GM12874 (cell line): ENCODE measurements around the gene GPC5.

Experiments
- TF ChIP-seq, protein P1 (sequence below): IDR thresholded peaks from 2 replicates; pipeline ENCODE4 v1.5.1; 2011; ENCODE audit warnings: low read depth, mild to moderate bottlenecking, control low read depth, low read length, moderate library complexity; ENCODE audit not compliant: insufficient read depth

The GPC5 gene

DNA sequence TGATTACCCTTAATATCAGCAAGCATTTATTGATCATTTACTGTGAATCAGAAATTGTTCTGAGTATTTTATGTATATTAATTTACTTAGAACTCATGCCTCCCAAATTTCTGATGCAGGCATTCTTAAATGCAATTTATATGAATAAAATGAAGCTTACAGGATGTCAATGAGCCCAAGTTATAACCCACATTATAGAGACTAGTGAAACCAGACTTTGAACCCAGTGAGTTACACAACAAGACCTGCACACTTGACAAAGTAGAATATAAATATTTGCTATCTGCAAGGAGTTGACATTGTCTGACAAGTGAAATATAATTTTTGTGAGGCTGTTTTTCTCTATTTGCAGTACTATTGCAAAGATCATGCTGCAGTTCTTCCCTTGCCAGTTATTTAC is 656.0 kb downstream of the GPC5 start:
- TF ChIP-seq, protein P1, sequence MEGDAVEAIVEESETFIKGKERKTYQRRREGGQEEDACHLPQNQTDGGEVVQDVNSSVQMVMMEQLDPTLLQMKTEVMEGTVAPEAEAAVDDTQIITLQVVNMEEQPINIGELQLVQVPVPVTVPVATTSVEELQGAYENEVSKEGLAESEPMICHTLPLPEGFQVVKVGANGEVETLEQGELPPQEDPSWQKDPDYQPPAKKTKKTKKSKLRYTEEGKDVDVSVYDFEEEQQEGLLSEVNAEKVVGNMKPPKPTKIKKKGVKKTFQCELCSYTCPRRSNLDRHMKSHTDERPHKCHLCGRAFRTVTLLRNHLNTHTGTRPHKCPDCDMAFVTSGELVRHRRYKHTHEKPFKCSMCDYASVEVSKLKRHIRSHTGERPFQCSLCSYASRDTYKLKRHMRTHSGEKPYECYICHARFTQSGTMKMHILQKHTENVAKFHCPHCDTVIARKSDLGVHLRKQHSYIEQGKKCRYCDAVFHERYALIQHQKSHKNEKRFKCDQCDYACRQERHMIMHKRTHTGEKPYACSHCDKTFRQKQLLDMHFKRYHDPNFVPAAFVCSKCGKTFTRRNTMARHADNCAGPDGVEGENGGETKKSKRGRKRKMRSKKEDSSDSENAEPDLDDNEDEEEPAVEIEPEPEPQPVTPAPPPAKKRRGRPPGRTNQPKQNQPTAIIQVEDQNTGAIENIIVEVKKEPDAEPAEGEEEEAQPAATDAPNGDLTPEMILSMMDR: no peak

- TF ChIP-seq, protein P1: peak; percentile 35; the same call in 1 of the 2 replicates
Measured at GRCh38 chr13:92074658-92075057, 676.2 kb downstream of the GPC5 start.

DNA sequence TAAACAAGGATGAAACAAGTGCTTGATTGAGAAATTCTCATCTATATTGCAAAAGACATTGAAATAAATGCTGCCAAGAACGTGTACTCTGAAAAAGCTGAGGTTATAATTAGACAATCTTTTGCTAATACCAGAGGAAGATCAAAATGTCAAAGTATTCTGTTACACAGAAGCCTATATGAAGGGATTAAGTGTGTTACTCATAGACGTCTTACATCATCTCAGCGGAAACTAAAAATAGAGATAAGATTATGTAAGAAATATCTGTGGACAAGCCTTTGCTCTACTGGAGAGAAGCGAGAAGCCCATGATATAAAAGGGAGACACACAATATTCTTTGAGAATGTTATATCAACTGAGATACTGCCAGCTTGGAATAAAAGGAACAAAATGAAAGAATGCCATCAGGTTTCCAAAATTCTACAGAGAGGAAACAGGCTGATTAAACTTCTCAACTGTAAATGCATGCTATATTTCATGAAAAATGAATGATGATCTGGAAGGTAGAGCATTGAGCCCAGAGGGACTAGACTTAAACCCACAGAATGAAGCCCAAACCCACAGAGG is 699.0 kb downstream of the GPC5 start:
- TF ChIP-seq, protein P1: no peak

DNA sequence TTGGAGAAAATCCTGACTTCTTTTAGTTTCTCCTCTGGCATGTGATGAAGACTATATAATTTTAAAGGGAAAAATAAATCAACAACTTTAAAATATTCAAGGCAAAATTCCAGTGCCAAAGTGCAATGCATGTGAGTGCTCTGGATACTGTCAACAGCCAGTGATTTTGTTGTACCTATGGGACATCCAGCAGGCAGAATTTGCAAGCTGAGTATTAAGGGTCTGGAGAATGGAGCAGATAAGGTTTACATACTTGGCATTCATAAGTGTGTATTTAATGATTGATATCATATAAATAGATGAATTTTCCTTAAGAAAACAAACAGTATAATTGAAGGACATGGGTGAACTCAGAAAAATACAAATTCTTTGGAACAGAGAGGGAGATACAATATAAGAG is 703.4 kb downstream of the GPC5 start:
- TF ChIP-seq, protein P1: no peak

- TF ChIP-seq, protein P1: no peak
Measured at GRCh38 chr13:92103689-92104153, 705.3 kb downstream of the GPC5 start.

- TF ChIP-seq, protein P1: no peak
Measured at GRCh38 chr13:92122186-92122853, 723.9 kb downstream of the GPC5 start.

- TF ChIP-seq, protein P1: no peak
Measured at GRCh38 chr13:92126399-92126798, 728.0 kb downstream of the GPC5 start.
